ENCODE data around the gene RCAN2. TPM values are rescaled to one million over a fixed set of nuclear protein-coding genes. Genes with fewer than 3 reads are reported as not detected.

Gene RCAN2
- total RNA-seq, 1 donor from 2014 or later, result 1.4 TPM

DNA sequence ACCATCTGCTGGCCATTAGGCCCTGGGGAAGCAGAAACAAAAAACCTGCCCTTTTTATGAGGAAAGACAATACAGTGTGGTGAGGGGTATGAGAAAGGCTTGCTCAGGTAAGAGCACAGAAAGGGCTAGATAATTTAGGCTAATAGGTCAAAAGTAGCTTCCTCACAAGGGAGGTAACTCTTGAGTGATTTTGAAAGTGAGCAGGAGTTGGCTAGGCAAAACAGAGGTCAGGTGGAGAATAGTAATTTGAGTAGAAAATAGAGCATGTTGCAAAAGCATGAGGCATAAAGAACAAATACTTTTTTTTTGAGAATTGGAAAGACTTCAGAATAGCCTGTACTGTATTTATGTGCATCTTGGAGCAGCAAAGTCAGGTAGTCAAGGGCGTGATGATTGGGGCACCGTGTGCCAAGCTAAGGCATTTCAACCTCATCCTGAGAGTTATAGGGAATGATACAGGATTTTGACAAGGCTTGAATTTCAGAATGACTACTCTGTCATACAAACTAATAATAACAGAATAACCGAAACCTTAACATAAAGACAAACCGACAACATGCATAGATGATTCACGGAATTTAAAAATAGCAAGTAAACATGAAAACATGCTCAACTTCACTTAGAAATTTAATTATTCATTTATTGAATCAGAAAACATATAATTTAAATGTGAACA is 197.5 kb downstream of the RCAN2 start:
- DNase-seq (ENCODE audit: low read depth), result no peak

DNA sequence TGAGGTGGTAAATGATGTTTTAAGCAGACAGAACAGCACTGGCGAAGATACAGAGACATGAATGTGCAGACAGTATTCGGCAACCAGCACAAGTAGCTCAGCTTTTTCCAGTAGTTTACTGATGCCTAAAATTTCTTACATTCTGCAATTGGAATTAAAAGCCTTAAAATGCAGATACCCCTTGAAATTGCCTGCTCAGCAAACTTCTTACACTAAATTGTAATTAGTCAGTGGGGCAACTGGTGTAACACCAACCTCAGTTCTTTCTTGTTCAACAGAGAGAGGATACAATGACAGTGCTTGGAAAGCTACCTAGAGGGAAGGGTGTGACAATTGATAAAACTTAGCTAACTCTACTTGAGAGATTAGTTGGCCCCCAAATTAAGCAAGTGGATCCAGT is 199.4 kb downstream of the RCAN2 start:
- DNase-seq (ENCODE audit: low read depth), result no peak

DNA sequence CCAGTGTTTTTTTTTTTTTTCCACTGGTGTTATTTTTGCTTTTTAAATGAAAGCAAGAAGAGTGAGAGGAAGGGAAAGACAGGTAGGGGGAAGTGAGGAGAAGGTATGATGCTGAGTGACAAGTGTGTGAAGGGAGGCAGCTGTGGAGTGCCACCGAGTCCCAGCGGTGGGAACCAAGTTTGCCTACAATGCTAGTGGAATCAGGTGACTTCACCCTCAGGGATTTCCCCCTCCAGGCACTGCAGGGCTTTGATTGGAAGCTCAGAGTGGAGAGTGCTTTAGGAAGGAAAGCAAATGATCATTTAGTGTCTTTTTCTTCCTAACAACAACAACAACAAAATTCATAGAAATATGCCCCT is 200.0 kb downstream of the RCAN2 start:
- no peak for DNase-seq (ENCODE audit: low read depth)

DNA sequence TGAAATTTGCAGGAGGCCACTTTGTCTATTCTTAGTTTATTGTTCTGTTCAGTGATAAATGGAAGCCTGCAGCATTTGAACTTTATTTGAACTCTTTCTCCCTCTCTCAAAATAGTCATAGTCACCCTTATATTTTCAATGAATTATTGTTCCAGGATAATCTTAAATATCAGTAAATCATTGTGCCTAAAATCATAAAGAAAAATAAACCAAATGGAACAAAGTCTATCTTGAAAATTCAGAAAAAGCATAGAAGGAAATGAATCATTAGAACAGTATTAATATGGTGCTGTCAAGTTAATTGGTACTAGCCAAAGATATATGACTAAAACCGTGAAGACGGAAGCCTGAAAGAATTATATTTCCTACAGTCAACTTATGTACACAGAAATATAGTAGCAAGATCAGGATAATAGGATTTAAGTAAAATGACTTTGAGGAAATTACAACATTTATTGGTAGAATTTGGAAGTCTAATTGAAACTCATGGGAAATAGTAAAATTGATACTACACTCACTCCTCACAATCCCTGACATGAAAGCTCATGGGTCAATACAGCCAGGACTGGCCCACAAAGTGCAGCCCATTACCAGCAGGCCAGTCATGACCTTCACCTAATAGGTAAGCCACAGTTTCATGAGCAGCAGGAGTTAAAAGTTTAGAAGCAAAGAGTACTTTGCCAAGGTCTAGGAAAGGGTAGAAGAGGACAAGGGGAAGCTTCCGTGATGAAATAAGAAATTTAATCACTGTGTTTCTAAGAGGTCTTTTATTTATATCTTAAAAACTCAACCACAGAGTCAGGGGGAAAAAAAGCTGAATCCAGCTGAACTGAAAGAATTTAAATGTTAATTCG is 200.6 kb downstream of the RCAN2 start:
- no peak for DNase-seq (ENCODE audit: low read depth)

DNA sequence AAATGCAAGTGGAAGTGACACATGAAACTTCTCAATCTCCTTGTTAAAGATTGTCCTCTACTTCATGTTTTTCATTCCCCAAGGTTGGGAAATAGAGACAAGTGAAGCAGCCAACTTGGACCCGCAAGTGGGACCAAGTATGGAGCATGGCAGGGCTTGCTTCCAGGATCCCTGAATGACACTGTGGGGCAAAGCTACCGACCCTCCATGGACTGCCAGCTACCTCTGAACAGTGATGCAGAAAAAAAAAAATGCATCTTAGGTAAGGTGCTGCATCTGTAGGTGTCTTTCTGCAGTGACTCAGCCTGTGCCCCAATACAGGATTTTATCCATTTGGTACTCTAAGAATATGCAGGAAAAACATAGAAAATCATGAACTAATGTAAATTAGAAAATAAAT is 201.4 kb downstream of the RCAN2 start:
- no peak for DNase-seq (ENCODE audit: low read depth)

DNA sequence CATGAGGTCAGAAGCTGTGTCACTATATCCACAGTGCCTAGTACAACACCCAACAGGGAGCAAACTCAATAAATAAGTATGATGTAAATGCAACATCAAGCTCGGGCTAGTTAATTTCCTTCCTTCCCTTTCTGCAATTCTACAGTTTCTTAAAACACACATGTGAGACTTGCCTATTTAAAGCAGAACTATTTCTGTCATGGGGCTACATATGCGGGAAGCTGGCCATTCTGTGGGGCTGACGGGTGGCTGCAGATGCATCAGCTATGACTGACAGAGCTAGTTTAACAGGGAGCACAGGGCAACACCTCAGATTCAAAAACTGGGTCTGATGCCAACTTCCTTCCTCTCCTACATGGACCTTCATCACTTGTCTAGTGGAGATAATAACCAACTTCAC is 202.4 kb downstream of the RCAN2 start:
- no peak for DNase-seq (ENCODE audit: low read depth)

DNA sequence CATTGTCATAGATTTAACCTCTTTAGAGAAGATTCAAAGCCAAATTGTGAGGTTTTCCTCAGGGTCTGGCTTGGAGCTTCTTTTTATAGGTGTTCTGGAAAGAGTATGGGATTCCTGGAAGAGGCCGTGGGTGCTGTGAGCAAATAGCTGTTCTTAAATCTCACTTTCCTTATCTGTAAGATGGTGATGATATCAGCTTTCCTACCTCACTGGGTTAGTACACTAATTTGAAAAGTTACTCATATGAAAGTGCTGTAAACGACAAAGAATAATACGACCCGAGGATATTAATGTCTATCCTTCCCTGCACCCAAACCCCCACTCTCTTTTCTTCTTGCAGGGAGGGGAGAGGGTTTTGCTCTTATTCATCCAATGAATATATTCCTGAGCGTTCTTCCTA is 203.6 kb downstream of the RCAN2 start:
- no peak for DNase-seq (ENCODE audit: low read depth)

DNA sequence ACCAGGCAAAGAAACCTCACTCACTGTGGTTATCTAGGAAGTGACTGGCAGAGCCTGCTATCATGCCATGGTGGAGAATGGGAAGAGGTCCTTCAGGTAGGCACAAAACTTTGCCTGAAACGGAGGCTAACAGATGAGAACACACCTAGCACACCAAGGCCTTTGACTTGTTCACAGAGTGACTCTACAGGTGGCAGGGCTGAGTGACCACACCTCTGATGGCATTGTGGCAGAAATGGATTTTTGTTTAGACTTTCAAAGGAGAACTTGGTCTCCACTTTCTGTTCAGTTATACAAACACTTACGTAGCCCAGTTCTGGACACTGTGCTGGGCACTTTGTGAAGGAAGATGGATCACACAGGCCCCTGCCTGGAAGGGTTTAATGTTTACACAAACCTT is 204.2 kb downstream of the RCAN2 start:
- no peak for DNase-seq (ENCODE audit: low read depth)

DNA sequence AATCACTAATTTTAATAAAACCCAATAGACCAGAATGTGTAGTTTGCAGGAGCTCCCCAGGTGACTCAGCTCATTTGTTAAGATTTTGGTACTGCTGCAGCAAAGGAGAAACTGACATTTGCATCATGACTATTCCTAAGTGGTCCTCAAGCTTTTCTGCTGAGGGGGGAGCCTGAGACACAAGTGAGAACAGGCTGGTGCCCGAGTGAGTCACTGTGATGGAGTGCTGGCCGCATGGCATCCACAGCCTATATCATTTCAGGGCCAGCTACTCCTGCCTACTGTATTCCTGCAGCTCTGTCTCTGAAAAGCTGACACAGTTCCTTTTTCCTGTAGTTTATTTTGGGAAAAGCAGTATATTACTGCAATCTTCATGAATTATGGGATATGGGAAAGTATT is 206.8 kb downstream of the RCAN2 start:
- no peak for DNase-seq (ENCODE audit: low read depth)

DNA sequence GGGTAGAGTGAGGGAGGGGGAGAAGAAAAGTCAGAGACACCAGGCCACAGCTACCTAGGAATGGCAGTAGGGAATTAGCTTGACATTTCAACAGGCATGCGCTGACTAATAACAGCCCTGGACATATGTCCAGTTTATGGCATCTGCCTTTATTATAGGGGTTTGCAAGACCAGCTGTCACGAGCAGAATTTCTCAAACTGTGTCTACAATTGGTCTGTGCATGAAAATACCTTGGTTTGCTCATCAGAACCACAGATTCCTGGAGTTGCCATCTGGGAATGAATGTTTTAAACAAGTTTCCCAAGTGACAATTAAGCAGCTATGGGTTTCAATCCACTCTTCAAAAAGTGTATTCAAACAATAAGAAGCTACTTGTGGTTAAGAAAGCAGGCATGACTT is 210.1 kb downstream of the RCAN2 start:
- DNase-seq (ENCODE audit: low read depth), result peak; percentile 35

DNA sequence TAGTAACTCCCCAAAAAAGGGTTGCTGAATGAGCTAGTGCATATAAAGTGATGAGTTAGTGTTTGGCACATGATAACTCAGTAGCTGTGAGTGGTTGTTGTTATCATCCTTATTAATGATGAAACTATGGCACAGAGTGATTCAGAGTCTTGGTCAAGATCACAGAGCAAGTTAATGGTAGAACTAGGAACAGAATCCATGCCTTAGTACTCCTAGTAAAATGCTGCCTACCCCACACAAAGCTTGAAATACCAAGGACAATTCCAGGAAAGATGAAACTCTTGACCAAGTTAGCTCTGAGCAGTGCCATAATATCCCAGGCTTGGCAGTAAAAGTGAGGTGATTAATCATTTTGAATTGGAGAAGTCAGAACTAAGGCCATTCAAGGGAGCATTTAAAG is 211.4 kb downstream of the RCAN2 start:
- no peak for DNase-seq (ENCODE audit: low read depth)

DNA sequence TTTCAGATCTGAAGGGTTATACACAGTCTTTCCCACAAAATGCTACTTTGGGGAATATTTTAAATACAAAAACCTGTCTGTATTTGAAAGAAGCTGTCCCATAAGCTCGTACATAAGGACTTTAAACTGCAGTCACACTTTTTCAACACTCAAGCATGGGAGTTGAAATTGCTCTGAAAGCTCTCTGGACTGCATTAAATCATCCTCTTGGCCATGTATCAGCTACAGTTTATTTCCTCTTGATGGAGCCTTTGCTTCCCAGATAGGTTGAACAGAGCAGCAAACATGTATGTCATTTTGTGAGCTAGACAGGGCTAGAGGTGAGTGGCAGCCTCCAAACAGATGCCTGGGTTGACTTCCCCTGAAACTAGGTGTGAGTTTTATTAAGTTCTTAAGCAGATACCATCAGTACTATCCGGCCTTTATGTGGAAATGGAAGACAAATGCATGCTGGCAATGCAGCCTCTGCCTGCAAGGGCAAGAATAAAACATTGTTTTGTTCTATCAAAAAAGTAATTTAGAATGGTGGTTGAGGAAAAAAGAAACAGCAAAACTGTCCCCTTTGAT is 214.6 kb downstream of the RCAN2 start:
- DNase-seq (ENCODE audit: low read depth), result no peak

DNA sequence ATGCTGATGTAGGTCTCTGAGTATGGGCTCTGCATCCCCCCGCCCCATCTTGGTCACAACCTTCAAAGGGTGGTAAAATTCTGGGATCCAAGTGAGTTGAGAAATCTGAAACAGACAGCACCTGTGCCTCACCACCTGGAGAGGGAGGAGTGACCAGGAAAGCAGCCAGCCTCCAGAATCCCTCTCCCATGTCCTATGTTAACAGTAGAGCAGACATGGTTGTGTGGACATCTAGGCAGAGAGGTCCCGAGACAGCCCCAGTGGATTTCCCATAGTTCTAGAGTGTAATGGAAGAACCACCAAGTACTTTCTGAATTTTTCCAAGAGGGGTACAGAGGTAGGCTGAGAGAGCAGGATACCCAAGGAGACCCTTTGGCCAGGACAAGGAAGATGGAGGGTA is 216.7 kb downstream of the RCAN2 start:
- DNase-seq (ENCODE audit: low read depth), result no peak

DNA sequence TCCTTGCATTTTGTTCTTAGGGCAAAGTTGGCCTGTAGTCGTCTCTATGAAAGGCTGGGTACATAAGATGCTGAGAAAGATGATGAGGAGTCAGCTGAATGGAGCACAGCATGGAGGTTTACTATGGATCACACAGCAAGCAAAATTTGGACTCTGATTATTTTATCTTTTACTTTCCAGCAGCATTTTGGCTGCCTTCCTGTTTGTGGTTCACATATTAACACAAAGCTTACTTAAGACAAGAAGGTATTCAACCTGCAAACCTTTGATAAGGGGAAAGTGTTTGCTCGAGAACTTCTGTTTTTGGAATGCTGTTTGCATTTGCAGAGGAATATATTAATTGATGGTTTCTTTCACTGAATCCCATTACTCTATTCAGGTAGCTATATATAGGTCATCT is 217.3 kb downstream of the RCAN2 start:
- DNase-seq (ENCODE audit: low read depth), result no peak

DNA sequence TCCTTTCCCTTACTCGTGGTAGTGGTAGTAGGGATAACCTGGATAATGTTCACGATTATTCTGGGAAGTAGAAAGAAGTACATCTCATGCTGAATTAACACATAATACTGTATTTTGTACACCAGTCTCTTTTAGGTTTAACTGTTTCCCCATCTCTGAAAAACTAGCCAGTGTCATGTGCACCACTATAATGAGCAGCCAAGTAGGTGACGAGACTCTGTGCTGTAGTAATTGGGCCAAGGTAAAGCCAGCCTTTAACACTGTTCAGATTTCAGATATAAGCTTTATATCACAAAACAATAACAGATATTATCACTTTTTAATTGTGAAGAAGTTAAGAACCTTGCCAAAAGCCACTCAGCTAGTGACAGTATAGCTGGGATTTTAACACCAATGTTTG is 219.5 kb downstream of the RCAN2 start:
- no peak for DNase-seq (ENCODE audit: low read depth)

DNA sequence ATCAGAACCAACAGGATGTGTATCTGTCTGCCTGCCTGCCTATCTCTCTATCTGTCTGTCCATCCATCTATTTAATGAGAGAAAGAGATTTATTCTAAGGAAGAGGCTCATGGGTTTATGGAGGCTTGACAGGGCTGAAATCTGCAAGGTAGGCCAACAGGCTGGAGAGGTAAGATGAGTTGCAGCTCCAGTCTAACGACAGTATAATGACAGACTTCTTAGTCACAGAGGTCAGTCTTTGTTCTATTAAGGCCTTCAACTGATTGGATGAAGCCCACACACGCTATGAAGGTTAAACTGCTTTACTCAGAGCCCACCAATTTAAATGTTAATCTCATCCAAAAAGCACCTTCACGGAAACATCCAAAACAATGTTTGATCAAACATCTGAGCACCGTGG is 220.1 kb downstream of the RCAN2 start:
- DNase-seq (ENCODE audit: low read depth), result no peak

DNA sequence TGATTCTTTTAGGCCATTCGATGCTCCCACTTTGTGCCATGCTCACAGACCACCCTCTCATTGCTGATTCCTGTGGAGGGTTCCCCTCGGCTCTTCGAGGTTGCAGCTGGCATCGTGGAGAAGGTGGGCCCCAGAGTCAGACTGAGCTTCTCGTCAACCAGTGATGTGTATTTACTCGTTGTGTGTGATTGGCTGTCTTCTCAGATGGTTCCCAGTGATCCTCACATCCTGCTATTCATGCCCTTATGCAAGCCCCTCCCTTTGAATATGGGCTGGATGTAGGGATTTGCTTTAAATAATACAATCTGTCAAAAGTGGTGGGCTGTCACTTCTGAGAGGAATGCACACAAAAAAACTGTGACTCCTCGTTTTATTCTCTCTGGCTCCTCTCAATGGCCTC is 220.9 kb downstream of the RCAN2 start:
- DNase-seq (ENCODE audit: low read depth), result no peak

DNA sequence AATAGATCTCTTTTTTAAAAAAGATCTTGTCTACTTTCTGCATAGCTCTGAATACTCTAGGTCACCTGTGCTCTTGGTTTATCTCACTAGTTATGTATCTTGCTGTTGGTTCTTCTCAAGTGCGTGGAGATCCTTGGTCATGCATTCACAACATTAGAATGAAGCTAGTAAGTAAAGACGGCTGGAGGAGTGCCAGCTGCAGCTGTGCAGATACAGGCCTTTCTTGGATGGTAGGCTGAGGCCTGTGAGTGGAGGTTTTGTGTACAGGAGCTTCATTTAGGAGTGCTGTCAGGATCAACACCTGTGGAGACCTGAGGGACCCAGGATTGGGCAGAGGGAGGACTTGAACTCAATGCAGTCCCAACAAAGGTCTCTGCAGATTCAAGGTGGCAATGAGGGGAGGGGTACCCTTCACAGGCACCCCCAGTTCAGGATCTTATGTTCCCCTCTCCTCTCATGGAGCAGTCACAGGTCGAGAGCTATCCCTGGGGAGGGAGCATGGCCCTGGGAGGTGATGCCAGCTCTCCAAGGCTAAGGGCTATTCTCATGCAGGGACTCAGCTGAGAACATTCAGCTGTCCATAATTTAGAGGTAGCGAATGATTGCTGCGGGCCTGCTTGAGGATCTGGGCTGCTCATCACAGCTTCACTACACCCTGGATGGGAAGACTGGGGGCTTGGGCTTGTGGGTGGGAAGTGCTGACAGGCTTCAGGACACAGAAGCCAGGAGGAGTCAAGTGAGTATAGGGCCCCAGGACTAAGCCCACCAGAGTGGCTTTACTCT is 221.6 kb downstream of the RCAN2 start:
- no peak for DNase-seq (ENCODE audit: low read depth)

DNA sequence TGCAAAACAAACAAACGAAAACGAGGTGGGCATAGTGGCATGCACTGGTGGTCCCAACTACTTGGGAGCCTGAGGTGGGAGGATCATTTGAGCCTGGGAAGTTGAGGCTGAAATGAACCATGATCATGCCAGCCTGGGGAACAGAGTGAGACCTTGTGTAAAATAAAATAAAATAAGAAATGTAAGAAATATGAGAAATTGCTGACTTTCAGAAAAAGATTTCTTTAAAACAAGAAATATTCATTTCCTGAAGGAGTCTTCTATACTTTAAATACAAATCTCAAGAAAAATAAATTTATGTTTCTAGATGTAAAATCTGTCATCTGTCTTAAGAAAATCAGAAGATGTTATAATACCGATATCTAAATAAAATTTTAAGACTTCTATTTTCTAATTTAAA is 223.7 kb downstream of the RCAN2 start:
- DNase-seq (ENCODE audit: low read depth), result no peak

DNA sequence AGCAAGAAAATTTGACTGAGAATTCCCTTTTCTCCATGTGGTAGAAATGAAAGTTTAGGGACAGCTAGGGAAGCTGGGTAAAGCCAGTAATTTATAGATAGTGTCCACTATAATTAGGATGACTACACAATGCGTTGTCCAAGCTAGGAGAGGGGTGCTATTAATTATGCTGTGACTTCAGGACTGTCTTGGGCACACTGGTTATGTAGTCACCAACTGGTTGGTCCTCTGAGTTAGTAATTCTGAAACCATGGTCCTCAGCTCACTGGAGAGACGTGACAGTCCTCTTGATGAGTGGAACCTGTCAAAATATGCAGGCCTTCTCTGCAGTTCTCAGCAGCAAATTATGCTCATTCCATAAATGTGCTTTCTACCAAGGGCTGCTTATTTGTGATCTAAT is 225.9 kb downstream of the RCAN2 start:
- no peak for DNase-seq (ENCODE audit: low read depth)

DNA sequence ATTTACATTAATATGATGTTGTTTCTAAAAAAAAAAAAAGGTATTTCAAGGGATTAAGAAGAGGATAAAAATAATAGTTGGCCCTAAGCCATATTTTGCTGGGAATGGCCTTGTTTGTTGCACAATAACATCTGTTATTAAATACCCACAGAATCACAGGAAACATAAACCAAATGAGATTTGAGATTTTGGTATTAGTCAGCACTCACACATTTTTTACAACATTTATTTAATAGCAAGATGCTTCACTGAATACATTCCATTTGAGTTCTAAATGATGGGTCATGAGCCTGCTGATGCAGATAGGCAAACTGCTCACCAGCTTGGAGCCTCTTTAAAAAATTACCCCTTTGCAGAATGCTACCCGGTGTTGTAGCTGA is 227.6 kb downstream of the RCAN2 start:
- DNase-seq (ENCODE audit: low read depth), result peak; percentile 74

Measured in myocyte (in vitro differentiated cells).